Ureter (tissue), 1 donor: ENCODE results near the gene LAMB4. TPM values are rescaled to one million over a fixed set of nuclear protein-coding genes. Genes with fewer than 3 reads are reported as not detected.

Experiments used
- DNase-seq: peaks from one replicate; pipeline ENCODE4 v3.0.0-alpha.2; 2020; ENCODE audit warnings: low spot score
- total RNA-seq: library from RNA; stranded (reverse); gene quantifications from one replicate; pipeline ENCODE4 v1.2.4, GENCODE V29; 2023
- donor health status: DM: yes; HTN: yes; CAD: no.

Gene LAMB4
- total RNA-seq, 1 donor from 2014 or later: not detected

- no peak for DNase-seq
Measured at GRCh38 chr7:108078691-108079090, 51.5 kb downstream of the LAMB4 start.

DNA sequence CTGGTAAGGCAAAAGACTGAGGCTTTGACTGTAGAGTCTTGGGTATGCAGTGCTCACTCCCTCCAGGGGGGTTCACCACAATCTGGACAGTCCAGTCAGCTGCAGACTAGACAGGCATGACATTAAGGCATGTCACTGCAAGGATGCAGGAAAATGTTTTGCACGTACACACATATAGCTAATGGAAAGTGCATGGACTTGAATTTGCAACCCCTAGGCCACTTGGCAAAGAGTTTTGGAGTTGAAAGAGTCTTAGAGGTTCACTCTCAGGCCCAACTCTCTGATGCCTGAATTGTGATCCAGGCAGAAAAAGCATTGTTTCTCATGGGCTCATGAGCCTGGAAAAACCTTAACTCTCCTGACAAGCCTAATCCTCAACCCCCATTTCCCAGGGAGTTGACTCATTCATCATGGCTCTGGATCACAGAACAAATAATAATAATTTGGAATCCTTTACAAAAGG lies 51.9 kb downstream of the LAMB4 start:
- no peak for DNase-seq

DNA sequence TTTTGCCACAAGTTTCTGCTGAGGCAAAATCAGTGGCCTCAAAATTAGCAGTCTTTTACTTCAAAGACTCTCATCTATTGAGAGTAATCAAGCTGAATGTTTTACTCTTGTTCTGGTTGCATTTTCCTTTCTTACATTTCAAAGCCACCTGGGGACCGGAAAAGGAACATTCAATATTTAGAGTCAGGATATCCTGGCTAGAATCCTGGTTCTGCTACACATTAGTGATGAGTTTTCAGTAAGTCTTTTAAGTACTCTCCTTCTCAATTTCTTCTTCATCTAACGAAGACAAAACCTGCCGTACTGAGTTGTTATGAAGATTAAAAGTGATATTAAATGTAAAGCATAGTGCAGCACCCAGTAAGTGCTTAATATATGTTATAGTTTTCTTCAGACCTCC lies 52.5 kb downstream of the LAMB4 start:
- no peak for DNase-seq

DNA sequence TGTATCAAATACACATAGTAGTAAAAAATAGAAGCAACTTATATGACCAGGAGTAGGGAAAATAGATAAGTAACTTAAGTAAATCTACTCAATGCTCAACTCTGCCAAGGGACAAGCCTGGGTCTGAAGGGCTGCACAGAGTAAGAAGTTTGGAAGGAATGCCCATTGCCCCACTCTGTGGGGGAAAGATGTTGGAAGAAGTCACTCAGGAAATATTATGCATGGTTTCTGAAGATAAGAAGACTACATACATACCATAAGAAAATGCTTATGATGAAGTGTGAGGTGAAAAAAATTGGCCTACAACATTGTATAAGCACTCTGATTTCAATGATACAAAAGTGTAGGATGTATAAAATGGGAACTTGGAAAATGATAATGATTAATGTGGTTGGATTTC lies 54.0 kb downstream of the LAMB4 start:
- DNase-seq: no peak

GRCh38 chr7:108073305-108074070 lies 56.7 kb downstream of the LAMB4 start:
- DNase-seq: no peak

DNA sequence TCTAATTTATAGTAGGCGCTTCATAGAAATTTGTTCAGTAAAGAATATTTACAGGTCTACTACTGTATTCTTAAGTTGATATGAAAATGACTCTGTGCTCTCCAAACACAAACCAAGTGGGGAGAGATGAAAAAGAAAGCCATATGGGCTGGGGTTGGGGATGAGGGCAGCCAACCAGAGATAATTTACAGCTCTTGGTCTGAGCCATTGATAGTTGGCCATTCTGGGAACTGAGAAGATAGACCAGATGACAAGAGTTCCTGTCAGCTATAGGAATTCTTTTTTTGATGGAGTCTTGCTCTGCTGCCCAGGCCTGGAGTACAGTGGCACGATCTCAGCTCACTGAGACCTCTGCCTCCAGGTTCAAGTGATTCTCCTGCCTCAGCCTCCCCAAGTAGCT lies 57.4 kb downstream of the LAMB4 start:
- DNase-seq: no peak

GRCh38 chr7:108072116-108072515 lies 58.0 kb downstream of the LAMB4 start:
- no peak for DNase-seq

DNA sequence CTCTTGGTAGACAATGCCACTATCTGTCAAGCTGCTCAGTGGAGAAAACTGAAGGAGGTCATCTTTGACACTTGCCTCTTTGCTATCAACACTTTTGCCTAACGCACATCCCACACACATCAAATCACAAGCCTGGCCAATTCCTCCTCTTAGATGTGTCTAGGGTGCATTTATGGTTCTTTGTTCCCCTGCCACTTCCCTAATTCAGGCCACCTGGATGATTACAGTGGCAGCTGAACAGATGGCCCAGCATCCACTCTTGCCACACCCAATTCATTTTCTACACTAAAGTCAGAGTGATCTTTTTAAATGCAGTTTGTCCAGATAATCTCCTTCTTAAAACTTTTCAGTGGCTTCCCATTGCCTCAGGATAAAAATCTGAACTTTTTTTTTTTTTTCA lies 58.6 kb downstream of the LAMB4 start:
- DNase-seq: no peak

- DNase-seq: no peak
Measured at GRCh38 chr7:108069646-108070045, 60.5 kb downstream of the LAMB4 start.

DNA sequence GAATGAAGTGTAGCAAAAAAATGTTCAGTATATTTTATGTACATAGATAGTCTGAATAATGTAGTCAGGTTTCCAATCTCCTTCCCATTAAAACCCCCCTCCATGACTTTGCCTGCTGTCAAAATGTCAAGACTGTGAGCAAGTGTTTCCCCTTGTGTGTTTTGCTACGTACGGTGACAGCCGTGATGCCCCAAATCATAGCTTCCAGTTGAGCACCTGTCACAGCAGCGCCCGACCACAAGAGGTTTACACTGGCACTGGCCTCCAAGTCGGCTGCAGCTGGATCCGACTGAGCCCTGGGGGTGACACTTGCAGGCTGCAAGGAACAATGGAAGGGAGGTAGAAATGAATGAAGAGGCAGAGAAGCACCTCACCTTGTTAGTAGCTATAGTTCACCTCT lies 62.3 kb downstream of the LAMB4 start:
- DNase-seq: no peak

DNA sequence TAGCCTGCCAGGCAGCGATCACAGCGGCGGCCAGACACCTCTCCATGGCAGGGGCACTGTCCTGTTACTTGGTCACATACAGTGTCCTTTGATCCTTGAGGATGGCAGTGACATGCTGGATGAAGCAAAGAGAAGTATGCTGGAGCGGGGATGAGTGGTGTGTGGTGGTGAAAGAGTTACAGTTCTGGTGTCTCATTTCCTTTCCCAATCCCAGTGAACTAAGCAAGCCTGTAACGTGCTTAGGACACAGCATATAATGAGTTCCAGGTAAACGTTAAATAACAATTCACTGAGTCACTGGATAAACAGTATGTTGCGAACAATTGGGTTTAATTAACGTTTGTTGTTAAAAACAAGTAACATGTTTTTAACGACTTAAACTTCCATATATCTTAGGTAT lies 63.7 kb downstream of the LAMB4 start:
- no peak for DNase-seq

DNA sequence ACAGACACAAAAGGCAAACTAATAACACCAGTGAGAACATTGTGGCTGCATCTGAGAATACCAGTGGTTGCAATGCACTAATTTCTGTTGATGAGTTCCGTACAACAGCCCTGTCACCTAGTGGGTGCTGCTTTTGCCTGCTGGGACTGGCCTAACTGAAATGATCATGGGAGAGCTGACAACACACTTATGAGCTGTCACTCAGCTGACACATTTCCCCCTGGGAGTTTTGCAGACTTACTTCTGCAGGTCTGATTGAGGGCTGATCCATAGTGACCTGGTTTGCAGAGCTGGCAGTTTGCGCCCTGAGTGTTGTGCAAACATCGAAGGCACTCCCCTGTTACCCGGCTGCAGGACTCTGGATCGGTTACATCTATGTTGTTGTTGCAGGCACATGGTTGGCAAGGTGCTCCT lies 66.6 kb downstream of the LAMB4 start:
- no peak for DNase-seq

DNA sequence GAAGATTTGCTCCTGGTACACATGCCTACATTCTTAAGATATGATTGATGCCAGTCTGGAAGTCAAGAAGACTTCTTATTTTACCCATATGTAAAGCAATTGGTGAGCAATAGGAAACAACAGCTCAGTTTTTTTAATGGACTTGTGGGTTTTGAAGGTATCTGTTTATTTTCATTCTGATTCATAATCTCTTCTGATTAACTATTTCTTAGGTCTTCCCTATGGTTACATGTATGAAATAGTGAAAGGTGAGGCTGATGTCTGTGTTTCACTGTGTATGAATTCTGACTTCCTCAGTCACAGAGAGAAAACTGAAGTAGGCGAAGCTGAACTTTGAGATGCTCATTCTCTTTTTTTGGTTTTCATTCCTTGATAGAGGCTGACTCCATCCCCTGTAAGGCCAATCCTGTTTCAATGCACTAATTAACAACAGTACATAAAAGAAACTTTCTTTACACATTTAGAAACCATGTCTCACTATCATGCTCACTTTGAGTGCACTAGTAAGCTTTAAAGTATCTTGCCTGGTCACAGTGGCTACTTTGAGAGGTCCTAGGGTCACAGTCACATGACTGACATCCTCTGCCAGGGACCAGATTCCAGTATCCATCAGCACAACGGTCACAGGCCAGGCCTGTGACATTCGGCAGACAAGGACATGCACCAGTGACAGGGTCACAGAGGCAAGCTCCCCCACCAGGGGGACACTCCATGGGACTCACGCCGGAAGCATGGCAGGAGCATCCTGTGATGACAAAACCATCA lies 67.7 kb downstream of the LAMB4 start:
- DNase-seq: no peak

DNA sequence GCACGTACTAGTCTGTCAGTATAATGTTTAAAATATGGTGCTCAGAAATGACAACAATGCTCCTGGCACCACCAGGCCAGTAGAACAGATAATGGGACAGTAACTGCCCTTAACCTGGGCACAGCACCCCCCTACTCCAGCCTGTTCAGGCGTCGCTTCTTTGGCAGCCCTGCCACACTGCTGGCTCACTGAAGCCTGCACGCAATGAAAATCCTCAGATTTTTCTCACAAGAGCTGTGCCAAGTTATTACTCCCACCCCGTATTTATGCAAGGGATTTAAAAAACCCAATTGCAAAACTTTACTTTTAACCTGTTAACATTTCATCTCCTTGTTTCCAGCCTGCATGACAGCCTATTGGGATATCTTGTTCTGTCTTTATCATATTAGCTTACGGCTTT lies 70.6 kb downstream of the LAMB4 start:
- DNase-seq: no peak

DNA sequence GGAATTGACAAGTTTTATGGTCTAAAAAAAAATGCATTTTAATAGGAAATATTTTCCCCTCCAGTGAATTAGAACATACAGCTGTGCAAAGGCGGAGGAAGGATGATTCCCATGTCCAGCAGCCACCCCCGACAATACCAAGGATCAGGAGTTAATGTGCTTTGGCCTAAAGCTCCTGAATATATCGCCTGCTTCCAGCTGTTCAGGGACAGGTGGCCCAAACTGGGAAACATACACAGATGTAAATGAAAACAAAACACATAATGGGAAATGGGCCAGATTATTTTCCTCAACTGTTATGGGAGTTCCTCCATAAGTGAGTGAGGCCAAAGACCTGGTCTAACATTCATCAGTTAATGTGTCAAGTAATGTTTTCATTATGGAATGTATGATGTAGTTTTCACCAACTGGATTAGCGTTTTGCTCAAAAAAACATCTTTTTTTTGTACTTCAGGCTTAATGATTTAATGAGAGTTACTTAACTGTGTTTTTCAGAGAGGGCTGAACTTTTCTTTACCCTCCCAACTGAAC lies 72.1 kb downstream of the LAMB4 start:
- no peak for DNase-seq

DNA sequence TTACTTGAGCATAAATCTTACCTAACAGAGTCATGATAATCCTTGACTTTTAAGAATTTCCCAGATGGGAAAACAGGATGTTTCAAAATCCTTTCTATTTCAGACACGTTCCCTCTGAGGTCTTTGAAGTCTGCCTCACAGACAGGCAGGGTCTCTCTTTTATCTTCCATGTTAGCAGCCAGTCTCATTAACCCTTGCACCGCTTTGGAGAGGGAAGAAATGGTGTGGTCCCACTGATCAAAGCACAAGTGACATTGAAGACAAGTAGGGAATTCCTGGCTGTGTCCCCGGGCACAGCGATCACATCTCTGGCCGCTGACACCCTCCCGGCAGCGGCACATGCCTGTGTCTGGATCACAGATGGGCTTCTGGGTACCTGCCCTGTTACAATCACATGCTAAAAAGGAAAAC lies 74.5 kb downstream of the LAMB4 start:
- no peak for DNase-seq

DNA sequence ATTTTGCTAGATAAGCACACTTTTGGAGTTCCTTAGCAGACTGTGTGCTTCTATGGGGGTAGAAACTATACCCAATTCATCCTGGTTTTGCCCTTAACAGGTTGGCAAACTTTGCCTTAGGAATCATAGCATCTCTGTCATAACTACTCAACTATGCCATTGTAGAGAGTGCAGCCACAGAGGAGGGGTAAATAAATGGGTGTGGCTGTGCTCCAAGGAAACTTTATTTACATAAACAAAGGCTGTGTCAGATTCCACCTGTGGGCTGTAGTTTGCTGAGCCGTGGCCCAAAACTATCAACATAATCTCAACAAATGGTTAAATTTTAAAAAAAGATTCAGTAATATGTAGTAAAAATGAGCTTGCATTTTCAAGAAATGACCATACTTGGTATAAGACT lies 75.6 kb downstream of the LAMB4 start:
- DNase-seq: no peak

- DNase-seq: no peak
Measured at GRCh38 chr7:108053250-108053649, 76.9 kb downstream of the LAMB4 start.

DNA sequence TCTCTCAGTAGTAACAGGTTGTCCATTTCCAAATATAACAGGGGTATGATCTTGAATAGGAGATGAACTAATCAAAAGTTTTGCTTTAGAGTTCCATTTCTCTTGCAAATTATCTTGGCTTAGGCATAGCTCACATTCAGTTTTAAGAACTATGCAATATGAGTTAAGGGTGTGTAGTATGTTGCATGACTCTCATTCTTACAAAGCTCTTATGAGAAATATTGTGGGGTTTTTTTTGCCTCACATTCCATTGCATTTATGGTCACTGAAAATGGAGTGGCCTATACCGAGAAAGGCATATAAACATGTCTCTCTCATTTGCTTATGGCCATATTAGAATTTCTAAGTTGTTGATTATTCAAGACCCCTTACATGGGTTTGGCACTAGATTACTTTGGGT lies 78.7 kb downstream of the LAMB4 start:
- DNase-seq: no peak

DNA sequence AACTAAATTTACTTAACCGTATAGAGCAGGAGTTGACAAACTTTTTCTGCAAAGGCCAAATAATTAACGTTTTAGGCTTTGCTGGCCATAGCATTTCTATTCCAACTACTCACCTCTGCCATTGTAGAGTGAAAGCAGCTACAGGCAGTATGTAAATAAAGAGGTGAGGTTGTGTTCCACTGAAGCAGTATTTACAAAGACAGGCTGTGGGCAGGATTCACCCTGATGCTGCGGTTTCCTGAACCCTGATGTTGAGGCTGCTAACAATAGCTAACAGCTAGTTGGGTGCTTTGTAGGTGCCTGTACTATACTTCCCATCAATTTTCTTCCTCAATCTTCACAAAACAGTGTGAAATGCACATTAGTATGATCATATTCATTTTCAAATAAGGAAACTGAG lies 80.2 kb downstream of the LAMB4 start:
- DNase-seq: no peak

DNA sequence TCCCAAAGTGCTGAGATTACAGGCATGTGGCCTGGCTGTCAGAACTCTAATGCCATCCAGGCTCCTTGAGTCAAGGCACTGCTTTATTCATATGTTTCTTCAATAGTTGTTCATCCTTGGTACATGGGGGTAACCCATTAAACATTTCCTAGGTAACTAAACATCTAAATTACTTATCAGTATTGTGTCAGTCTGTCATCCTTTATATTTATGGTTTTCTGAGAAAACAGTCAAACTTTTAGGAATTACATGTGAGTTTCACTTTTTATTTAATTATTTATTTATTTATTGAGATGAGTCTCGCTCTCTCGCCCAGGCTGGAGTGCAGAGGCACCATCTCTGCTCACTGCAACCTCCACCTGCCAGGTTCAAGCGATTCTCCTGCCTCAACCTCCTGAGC lies 81.7 kb downstream of the LAMB4 start:
- no peak for DNase-seq

GRCh38 chr7:108046952-108047506 lies 83.1 kb downstream of the LAMB4 start:
- no peak for DNase-seq

DNA sequence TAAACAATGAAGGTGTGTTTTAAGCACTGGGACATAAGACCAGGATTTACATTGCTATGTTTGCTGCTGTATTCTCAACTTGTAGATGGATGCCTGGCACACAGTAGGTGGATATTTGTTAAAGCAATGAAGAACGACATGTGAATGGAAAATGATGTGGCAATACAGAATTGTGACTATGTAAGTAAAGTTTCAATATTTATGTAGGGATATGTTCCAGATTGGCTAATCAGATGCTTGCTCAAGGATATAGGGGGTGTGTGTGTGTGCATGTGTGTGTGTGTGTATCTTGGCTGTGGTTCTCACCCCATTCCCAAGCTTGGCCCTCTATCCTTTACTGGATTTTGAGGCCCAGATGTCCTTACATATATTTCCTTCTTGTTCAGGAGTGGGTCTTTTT lies 84.5 kb downstream of the LAMB4 start:
- DNase-seq: no peak
